Progenitor cell of endocrine pancreas (in vitro differentiated cells): Measurements from ENCODE around the gene SHISAL2A. TPM values are rescaled to one million over a fixed set of nuclear protein-coding genes. Genes with fewer than 3 reads are reported as not detected.

Source experiments
- DNase-seq: peaks from one replicate; pipeline ENCODE4 v3.0.0; 2021; ENCODE audit warnings: low spot score; ENCODE audit not compliant: unreplicated experiment
- H3K27ac Mint-ChIP-seq: 2 replicates; pipeline ENCODE4 v1.8.0; 2021; ENCODE audit warnings: mild to moderate bottlenecking, moderate library complexity, mixed read lengths
- H3K27me3 Mint-ChIP-seq: 2 replicates; pipeline ENCODE4 v1.8.0; 2021; ENCODE audit warnings: mixed read lengths
- H3K36me3 Mint-ChIP-seq: 2 replicates; pipeline ENCODE4 v1.8.0; 2022; ENCODE audit warnings: mixed read lengths; ENCODE audit not compliant: insufficient read depth
- H3K4me1 Mint-ChIP-seq: 2 replicates; pipeline ENCODE4 v1.8.0; 2021; ENCODE audit warnings: low read depth, mixed read lengths
- H3K4me3 Mint-ChIP-seq: 2 replicates; pipeline ENCODE4 v1.8.0; 2021; ENCODE audit warnings: low read depth, mild to moderate bottlenecking, moderate library complexity, mixed read lengths
- H3K9me3 Mint-ChIP-seq: 2 replicates; pipeline ENCODE4 v1.8.0; 2021; ENCODE audit warnings: low read depth, mixed read lengths
- total RNA-seq: library from RNA; stranded (reverse); gene quantifications from 2 replicates; pipeline ENCODE4 v1.2.1, GENCODE V29; 2021
- TF ChIP-seq, protein P1 (sequence below): fragments of 200-600 bp; sonication (generic); IDR thresholded peaks from one replicate; pipeline ENCODE4 v1.5.0; 2021; ENCODE audit warnings: antibody characterized with exemption, mild to moderate bottlenecking; ENCODE audit not compliant: unreplicated experiment

The SHISAL2A gene
- total RNA-seq, 1 donor from 2014 or later: 0.38 TPM

DNA sequence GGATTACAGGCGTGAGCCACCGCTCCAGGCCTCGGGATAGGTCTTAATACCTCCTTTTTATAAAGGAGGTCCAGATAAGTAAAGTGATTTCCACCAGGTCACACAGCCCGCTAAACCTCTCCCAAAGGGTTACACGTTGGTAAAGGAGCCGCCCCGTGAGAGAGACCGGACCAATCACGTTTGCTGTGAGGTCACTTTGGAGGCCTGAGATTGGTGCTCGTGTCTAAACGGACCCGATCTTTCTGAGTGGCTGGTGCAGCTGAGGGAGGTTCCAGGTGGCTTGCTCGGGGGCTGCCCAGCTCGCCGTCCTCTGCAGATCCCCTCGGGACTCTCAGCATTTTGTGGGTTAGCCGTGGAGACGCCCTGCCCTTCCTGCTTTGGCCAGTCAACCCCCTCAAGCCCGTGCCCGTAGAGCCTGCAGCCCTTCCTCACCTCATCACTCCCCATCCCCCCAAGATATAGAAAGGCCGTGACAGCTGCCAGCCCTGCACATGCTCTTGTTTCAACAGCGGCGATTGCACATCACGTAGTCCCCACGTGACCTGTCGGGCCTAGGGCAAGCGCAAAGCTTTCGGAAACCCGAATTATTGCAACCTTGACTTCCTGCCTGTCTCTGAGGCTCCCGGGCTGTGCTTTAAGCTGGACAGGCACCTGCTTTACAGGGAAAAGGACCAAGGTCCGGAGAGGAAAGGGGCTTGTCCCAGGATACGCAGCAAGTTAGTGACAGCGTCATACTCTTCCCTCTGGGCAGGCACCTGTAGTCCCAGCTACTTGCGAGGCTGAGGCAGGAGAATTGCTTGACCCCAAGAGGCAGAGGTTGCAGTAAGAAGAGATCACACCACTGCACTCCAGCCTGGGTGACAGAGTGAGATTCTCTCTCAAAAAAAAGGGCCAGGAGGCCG is 70.2 kb downstream of the SHISAL2A start:
- Mint-ChIP-seq H3K4me1 (peaks cover 5% of the 10 kb centered on the region), H3K27me3 (peaks cover 9% of the 10 kb centered on the region), H3K27ac (peak overlapping the region; percentile 96), H3K4me3 (peak overlapping the region; percentile 87), H3K9me3 (no peaks in the 10 kb centered on the region), H3K36me3 (no peaks in the 10 kb centered on the region)
- DNase-seq: peak; percentile 67
- TF ChIP-seq, protein P1, sequence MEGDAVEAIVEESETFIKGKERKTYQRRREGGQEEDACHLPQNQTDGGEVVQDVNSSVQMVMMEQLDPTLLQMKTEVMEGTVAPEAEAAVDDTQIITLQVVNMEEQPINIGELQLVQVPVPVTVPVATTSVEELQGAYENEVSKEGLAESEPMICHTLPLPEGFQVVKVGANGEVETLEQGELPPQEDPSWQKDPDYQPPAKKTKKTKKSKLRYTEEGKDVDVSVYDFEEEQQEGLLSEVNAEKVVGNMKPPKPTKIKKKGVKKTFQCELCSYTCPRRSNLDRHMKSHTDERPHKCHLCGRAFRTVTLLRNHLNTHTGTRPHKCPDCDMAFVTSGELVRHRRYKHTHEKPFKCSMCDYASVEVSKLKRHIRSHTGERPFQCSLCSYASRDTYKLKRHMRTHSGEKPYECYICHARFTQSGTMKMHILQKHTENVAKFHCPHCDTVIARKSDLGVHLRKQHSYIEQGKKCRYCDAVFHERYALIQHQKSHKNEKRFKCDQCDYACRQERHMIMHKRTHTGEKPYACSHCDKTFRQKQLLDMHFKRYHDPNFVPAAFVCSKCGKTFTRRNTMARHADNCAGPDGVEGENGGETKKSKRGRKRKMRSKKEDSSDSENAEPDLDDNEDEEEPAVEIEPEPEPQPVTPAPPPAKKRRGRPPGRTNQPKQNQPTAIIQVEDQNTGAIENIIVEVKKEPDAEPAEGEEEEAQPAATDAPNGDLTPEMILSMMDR: no peak

DNA sequence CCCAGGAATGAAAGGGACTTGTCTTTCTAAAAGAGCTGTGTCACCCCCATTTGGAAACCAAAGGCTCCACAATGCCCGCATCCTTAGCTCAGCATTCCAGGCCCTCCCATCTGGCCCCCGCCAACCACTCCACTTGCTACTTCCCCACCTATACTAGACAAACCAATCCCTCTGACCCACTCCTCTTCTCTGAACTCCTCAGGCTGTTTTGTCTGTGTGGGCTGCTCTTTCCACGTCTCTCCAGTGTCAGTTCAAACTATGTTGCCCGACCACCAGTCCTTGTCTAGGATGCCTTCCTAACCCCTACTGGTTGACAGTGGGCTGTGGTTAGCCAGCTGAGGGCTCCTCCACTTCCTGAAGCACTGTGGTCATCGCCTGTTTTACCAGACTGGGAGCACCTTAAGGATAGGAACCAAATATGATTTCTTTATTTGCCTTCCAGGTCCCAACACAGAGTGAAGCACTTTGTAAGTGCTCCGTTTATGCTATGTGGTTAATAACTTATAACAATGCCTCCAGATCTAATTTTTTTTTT is 73.2 kb downstream of the SHISAL2A start:
- H3K36me3 Mint-ChIP-seq: no peaks in the 10 kb centered on the region
- DNase-seq: no peak
- TF ChIP-seq, protein P1: no peak
- no peak overlapping the region for H3K27ac Mint-ChIP-seq
- no peaks in the 10 kb centered on the region for H3K9me3 Mint-ChIP-seq
- peaks cover 5% of the 10 kb centered on the region for H3K4me1 Mint-ChIP-seq
- peaks cover 9% of the 10 kb centered on the region for H3K27me3 Mint-ChIP-seq
- no peak overlapping the region for H3K4me3 Mint-ChIP-seq

Other genes with a start within 250 kb of the SHISAL2A start
- gene ORC1, start 228.7 kb upstream of the SHISAL2A start, total RNA-seq: 10.5 and 11.0 TPM in 2 replicates
- 62.7 and 62.9 TPM in 2 replicates for gene PRPF38A, start 228.6 kb upstream of the SHISAL2A start, total RNA-seq
- 130 and 139 TPM in 2 replicates for gene TUT4, start 80.1 kb upstream of the SHISAL2A start, total RNA-seq
- gene GPX7, start 30.8 kb upstream of the SHISAL2A start, total RNA-seq: 26.7 and 28.9 TPM in 2 replicates
- 15.4 and 16.5 TPM in 2 replicates for gene COA7, start 65.2 kb downstream of the SHISAL2A start, total RNA-seq
- 30.4 and 31.5 TPM in 2 replicates for gene ZYG11B, start 93.3 kb downstream of the SHISAL2A start, total RNA-seq
- gene ZYG11A, start 209.6 kb downstream of the SHISAL2A start, total RNA-seq: 0.16 TPM in 1 of 2 replicates, not detected in the other